Tibial artery (tissue), 4 donors: ENCODE results near the gene RNF144B.

Experiments used
- DNase-seq, 2 donors: peaks; one replicate each; pipeline ENCODE4 v3.0.0-alpha.2; 2019
- H3K27ac ChIP-seq, 2 donors: fragments of 200-600 bp; sonication (generic) in 1 of 2; 1 replicate in 1 of 2; 2 replicates in 1 of 2; pipeline ENCODE4 v1.5.1; 2018 to 2019; ENCODE audit warnings: mild to moderate bottlenecking in 1 of 2
- H3K27me3 ChIP-seq, 2 donors: fragments of 200-600 bp; sonication (generic) in 1 of 2; one replicate each; pipeline versions ENCODE4 v1.5.1 to v1.6.0; 2016 to 2019
- H3K36me3 ChIP-seq, 3 donors: fragments of 200-600 bp; sonication (generic) in 2 of 3; one replicate each; pipeline ENCODE4 v1.5.1; 2016 to 2019; ENCODE audit warnings: mild to moderate bottlenecking in 2 of 3
- H3K4me1 ChIP-seq, 4 donors: fragments of 200-600 bp; sonication (generic) in 2 of 4; 1 replicate in 3 of 4; 2 replicates in 1 of 4; pipeline ENCODE4 v1.5.1; 2016 to 2019
- H3K4me3 ChIP-seq, 2 donors: fragments of 200-600 bp; sonication (generic) in 1 of 2; 1 replicate in 1 of 2; 2 replicates in 1 of 2; pipeline ENCODE4 v1.5.1; 2018 to 2019; ENCODE audit warnings: mild to moderate bottlenecking in 2 of 2
- H3K9me3 ChIP-seq, 3 donors: fragments of 200-600 bp; sonication (generic) in 1 of 3; one replicate each; pipeline ENCODE4 v1.5.1; 2016 to 2019
- intact Hi-C: fragments of 100-400 bp; cut with DNase I; formaldehyde crosslinking; loops from one replicate; pipeline ENCODE4 v1.15.0; 2023; ENCODE audit warnings: low total_unique reads
- TF ChIP-seq, protein P1 (sequence below), 2 experiments: fragments of 200-600 bp in 1 of 2; fragments of 450-650 bp in 1 of 2; IDR thresholded peaks; one replicate each; pipeline ENCODE4 v1.5.1; 2017 to 2019; ENCODE audit warnings: antibody characterized with exemption in 2 of 2, mild to moderate bottlenecking in 1 of 2, moderate library complexity in 1 of 2

RNF144B gene

DNA sequence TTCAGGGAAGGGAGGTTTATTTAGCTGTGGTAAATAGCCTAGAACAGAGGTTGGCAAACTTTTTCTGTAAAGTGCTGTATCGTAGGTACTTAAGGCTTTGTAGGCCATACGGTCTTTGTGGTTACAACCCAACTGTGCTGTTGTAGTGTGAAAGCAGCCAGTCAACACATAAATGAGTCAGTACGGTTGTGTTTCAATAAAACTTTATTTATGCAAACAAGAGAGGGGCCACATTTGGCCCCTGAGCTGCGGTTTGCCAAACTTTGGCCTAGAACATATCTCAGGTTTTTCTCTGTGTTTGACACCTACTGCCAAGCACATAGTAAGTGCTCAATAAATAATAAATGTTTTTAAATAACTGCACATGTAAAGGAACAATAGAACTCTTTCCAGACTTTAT is 102.2 kb downstream of the RNF144B start:
- TF ChIP-seq, protein P1, sequence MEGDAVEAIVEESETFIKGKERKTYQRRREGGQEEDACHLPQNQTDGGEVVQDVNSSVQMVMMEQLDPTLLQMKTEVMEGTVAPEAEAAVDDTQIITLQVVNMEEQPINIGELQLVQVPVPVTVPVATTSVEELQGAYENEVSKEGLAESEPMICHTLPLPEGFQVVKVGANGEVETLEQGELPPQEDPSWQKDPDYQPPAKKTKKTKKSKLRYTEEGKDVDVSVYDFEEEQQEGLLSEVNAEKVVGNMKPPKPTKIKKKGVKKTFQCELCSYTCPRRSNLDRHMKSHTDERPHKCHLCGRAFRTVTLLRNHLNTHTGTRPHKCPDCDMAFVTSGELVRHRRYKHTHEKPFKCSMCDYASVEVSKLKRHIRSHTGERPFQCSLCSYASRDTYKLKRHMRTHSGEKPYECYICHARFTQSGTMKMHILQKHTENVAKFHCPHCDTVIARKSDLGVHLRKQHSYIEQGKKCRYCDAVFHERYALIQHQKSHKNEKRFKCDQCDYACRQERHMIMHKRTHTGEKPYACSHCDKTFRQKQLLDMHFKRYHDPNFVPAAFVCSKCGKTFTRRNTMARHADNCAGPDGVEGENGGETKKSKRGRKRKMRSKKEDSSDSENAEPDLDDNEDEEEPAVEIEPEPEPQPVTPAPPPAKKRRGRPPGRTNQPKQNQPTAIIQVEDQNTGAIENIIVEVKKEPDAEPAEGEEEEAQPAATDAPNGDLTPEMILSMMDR (IDR thresholded peaks at IDR 0.05): no peak
- H3K4me1 ChIP-seq: peaks cover 0 to 7% (median 2%) of the 10 kb centered on the region in 4 donors
- H3K27ac ChIP-seq: no peak overlapping the region
- H3K9me3 ChIP-seq: no peaks in the 10 kb centered on the region
- no peak overlapping the region for H3K4me3 ChIP-seq
- intact Hi-C loops: no loop called here
- no peaks in the 10 kb centered on the region for H3K36me3 ChIP-seq
- H3K27me3 ChIP-seq: no peaks in the 10 kb centered on the region
- DNase-seq: no peak

DNA sequence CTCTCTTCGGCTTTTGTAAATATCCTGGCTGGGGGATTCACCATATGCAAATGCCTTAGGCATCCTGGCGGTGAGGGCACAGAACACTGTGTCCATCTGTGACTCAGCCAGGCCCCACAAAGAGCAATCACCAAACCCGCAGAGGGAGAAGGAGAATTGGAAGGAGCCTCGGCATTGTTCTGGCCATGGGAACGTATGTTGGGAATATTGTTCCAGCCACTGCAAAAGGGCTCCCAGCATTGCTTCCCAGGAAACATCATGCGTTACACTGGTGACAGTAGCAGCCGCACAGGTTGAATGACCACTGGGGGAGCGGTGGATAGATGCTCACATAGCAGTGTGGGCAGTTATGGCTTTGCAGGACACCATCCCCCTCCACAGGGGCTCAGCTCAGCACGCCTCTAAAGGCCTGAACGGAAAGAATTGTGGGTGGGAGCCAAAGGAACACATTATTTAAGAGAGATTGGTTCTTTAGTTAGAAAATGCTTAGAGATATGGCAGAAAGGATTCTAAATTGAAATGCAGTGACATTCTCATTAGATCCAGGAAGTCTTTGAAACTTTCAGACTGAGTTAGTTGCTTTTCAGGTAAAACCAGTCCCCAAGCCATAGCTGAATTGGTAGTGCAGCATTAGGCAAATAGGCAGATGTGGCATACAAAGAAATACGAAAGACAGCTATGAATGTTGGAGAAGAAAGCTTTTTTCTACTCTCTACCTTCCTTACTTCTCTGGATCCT is 104.3 kb downstream of the RNF144B start:
- intact Hi-C loops: no loop called here
- Histone ChIP-seq H3K4me1 (peaks cover 0 to 13% (median 6%) of the 10 kb centered on the region in 4 donors), H3K27ac (no peak overlapping the region), H3K4me3 (no peak overlapping the region), H3K27me3 (no peaks in the 10 kb centered on the region), H3K9me3 (no peaks in the 10 kb centered on the region), H3K36me3 (no peaks in the 10 kb centered on the region)
- no peak for DNase-seq
- TF ChIP-seq, protein P1 (IDR thresholded peaks at IDR 0.05): no peak

DNA sequence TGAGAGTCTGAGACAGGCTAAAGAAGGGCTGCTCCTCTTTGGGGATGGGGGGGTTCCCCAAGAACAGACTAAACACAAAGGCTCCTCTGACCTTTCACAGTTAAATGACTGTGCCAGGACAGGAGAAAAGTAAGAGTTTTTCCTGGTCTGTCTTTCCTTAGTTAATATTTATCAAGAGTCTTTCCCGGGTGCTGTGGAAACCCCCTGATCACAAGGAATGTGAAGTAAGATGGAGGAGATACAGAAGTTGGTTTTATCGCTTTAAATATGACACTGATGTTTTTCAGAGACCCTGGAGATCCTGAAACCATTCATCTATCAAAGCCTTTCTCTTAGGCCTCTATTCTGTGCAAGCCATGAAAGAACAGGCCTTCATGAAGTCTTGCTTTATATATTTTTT is 105.8 kb downstream of the RNF144B start:
- Histone ChIP-seq H3K27ac (no peak overlapping the region), H3K4me3 (no peak overlapping the region), H3K36me3 (no peaks in the 10 kb centered on the region), H3K4me1 (peaks cover 0 to 24% (median 10%) of the 10 kb centered on the region in 4 donors), H3K9me3 (no peaks in the 10 kb centered on the region), H3K27me3 (no peaks in the 10 kb centered on the region)
- intact Hi-C loops: no loop called here
- TF ChIP-seq, protein P1 (IDR thresholded peaks at IDR 0.05): no peak
- no peak for DNase-seq

DNA sequence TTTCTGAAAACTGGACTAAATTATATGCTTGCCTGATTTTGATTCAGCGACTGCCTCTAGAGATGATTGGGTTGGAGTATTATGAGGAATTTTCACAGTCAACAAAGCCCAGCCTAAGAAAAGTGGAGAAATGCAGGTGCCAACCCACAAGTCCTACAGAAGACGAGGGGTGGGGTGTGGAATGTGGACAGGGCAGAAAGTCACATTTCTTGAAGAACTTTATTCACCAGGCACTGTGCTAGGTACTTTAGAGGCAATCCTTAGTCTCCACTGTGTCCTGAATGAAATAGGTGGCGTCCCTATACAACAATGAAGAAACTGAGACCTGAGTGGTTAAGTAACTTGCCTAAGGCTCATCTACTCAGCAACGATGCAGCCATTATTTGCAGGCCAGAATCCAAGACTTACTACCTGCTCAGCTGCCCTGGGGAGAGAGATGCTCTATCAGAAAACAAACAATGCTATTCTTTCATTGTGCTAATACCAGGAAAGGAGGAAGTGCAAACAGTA is 106.3 kb downstream of the RNF144B start:
- intact Hi-C loops: no loop called here
- Histone ChIP-seq H3K27ac (no peak overlapping the region), H3K4me1 (peaks cover 0 to 24% (median 10%) of the 10 kb centered on the region in 4 donors), H3K27me3 (no peaks in the 10 kb centered on the region), H3K4me3 (no peak overlapping the region), H3K36me3 (no peaks in the 10 kb centered on the region), H3K9me3 (no peaks in the 10 kb centered on the region)
- TF ChIP-seq, protein P1 (IDR thresholded peaks at IDR 0.05): no peak
- DNase-seq: no peak

DNA sequence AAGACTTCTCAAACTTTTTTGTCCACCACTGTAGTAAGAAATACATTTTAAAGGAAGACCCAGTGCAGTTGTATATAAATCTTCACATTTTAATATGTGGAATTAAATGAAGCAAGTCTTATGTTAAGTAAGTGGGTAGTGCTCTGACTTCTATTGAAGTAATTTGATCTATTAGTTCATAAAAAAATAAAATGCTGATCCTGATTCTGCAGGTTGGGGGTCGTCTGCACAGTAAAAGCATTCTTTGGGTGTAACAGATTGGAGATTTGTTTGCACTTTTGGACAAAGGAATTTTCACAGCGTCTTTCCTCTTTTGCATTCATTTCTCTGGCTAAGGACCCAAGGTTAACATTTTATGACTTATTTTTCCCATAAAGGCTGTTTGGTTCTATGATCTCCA is 106.8 kb downstream of the RNF144B start:
- Histone ChIP-seq H3K4me1 (peaks cover 0 to 24% (median 10%) of the 10 kb centered on the region in 4 donors), H3K4me3 (no peak overlapping the region), H3K27me3 (no peaks in the 10 kb centered on the region), H3K9me3 (no peaks in the 10 kb centered on the region), H3K36me3 (no peaks in the 10 kb centered on the region), H3K27ac (no peak overlapping the region)
- intact Hi-C loops: no loop called here
- no peak for DNase-seq
- TF ChIP-seq, protein P1 (IDR thresholded peaks at IDR 0.05): no peak
